GM15510 (cell line): Measurements from ENCODE around the gene ABCG5.

Source experiments
- POLR2A ChIP-seq: IDR thresholded peaks from 3 replicates; pipeline ENCODE4 v1.6.1; 2011; ENCODE audit warnings: borderline replicate concordance; ENCODE audit not compliant: insufficient read length; ENCODE audit errors: extremely low read depth

ABCG5 gene

GRCh38 chr2:43838560-43839267 lies at the start of gene ABCG5, which contains the start of gene ABCG8:
ABCG5 (minus strand) TSS chr2:43838839; CDS start chr2:43838679, 160 bp downstream.
ABCG8 (plus strand) TSS chr2:43838971; CDS start chr2:43839054, 83 bp downstream.
- TF ChIP-seq POLR2A, result no peak

GRCh38 chr2:43887176-43887575 lies 48.5 kb upstream of the ABCG5 start:
- TF ChIP-seq POLR2A, result no peak

DNA sequence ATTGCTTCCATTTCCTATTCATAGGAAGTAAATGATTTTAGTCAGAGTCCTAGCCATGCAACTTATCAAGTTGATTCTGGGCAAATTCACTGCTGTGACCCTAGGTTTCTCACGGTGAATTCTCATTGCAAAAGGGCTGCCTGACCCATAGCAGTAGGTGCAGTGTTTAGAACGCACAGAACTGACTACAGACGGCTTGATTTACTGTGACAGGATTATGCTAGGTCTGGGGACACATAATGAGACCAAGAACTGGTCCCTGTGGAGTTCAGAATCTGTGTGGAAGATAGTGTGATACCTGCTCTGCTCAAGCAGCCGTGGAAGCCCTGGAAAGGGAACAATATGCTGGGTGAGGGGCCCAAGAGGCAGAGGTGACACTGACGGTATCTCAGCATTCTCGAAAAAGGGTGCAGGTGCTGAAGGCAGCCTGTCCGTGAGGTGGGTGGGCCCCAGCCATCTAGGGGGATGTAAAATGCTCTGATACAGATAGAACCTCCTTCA lies 46.5 kb upstream of the ABCG5 start:
- no peak for TF ChIP-seq POLR2A

DNA sequence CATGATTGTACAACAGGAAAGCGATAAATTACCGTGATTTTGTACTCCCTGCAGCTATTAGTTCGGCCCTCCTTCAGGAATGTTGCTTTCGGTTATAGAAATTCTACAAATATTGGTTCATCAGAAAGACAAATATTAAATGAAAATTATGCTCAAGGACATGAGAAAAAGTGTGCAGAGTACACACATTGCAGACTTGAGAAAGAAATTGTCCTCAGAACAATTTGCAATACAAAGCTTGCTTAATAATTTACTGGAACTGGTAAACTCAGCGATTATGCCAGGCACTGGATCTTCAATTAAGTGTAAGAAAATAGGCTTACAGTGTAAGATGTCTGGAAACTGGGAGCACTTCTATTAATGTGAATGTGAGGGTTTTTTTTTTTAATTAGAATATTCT lies 46.0 kb upstream of the ABCG5 start:
- no peak for TF ChIP-seq POLR2A

DNA sequence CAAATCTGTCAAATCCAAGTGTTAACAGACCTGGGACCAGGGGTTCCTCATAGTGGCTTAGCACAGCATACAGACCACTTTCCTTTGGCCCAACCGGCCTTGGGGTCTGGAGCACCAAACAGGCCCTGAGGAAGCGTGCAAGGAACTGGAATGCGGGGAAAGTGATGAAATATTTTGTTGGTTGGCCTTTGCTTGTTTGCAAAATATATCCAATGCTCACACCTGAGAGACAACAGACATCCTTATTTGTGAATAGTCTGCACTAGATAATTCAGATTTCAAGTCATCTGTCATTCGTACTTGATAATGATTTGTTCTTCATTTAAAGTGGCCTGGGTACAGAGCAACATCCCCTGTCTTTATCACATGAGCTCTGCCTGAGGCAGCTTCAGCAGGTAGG lies 43.7 kb upstream of the ABCG5 start:
- no peak for TF ChIP-seq POLR2A

DNA sequence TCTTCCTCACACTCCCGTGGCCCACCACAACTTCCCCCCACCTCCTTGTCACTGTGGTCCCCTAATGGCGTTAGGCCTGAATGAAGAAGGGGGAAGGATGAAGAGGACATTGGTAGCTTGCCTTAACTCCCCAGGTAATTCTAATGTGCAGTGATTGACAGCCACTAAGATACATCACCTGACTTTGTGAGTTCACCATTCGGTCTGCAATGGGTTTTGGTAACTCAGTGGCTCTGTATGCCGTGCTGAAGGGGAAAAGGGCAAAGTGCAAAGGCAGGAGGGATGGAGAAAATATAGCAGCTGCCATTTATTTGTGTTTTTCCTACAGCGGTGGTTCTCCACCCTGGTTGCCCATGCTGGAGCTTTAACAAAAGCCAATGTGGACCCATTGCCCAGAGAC lies 42.3 kb upstream of the ABCG5 start:
- TF ChIP-seq POLR2A, result no peak

GRCh38 chr2:43880471-43880870 lies 41.8 kb upstream of the ABCG5 start:
- TF ChIP-seq POLR2A, result no peak

GRCh38 chr2:43879261-43879660 lies 40.6 kb upstream of the ABCG5 start:
- TF ChIP-seq POLR2A, result no peak

DNA sequence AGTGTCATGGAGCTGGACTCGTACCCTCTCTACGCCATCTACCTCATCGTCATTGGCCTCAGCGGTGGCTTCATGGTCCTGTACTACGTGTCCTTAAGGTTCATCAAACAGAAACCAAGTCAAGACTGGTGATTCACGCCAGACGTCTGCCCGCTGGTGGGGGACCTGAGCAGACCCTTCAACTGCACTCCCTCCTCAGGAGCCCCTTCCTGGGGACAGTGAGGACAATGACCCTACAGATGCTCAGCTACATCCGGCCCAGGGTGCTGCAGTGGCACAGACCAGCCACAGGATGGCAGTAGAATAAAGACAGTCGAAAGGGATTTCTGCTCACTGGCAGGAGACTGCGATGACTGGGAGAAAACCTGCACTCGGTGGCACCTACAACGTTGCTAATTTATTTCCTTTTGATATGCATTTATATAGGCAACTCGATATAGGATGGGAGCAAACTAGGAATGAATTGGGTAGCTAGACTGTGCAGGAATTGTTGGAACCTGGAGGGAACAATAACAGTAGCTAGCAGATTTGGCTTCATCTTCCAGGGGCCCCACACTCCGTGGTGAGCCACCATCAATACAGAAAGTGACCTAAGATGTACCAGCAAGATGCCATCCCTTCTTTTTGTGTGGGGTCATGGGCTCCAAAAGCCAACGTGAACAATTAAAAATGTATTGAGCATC lies 39.3 kb upstream of the ABCG5 start:
- no peak for TF ChIP-seq POLR2A

- no peak for TF ChIP-seq POLR2A
Observed at GRCh38 chr2:43874776-43875451, 36.3 kb upstream of the ABCG5 start.

DNA sequence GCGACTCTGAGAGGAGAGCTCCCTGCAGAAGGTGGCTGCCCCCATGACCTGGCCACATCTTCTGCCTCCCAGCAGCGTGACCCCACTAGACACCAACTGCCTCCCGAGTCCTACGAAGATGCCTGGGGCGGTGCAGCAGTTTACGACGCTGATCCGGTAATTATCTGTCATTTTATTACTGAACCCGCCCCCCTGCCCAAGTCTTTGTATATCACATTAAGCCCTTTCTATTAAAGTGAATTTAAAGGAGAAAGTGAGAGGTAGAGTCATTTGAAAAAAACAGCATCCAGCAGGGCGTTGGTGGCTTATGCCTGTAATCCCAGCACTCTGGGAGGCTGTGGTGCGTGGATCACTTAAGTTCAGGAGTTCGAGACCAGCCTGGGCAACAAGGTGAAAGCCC lies 33.5 kb upstream of the ABCG5 start:
- no peak for TF ChIP-seq POLR2A

DNA sequence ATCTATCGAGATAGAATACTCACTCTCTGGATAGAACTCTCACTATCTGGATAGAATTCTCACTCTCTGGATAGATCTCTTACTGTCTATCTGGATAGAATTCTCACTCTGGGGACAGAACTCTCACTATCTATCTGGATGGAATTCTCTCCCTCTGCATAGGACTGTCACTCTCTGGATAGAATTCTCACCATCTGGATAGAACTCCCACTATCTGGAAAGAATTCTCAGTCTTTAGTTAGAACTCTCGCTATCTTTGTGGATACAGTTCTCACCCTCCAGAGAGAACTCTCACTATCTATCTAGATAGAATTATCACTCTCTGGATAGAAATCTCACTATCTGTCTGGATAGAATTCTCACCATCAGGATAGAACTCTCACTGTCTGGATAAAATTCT lies 16.7 kb upstream of the ABCG5 start:
- no peak for TF ChIP-seq POLR2A

- no peak for TF ChIP-seq POLR2A
Observed at GRCh38 chr2:43854671-43855070, 16.0 kb upstream of the ABCG5 start.

DNA sequence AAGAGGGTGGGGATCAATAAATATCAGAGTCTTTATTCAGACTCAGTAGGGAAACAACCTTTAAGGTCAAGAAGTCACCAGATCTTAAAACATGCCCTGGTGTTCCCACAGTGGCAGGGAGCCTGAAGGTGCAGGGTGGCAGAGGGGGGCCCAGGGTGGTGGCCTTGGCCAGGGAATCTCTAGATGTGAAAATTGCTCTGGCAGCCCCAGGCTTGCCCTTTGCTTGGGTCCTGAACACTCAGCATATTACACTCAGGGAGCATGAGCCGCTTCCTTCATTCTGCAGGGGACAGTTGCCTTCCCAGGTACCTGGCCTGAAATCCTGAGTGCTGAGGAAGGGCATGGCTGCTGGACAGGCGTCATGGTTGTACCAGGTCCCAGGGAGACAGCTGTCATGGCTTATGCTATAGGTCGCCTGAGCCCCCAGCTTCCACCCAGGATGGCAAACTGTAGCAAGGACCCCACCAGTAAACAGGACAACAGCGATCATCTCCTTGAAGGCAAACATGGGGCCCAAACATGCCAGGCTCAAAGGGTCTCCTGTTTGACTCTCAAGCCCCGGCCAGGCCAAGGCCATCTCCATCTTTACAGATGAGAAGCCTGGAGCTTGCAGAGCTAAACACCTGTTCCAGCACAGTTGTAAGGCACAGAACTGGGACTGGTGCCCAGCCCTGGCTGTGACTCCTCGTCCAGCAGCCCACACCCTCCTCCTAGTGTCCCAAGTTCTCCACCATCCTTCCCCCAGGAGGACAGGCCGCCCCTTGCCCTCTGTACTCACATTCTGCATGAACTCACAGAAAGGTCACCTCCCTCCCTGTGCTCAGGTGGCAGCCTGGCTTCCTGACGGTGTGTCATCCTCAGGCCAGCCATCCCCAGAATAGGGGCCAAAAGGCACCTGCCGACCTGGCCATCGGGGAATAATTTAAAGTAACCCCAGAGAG lies 14.8 kb upstream of the ABCG5 start:
- no peak for TF ChIP-seq POLR2A
